Activated B cell treated with CpG ODN at 0.5 μM for 24 hours (primary cell): Measurements from ENCODE around the gene CIT. TPM values are rescaled to one million over a fixed set of nuclear protein-coding genes. Genes with fewer than 3 reads are reported as not detected.

ENCODE experiments used
- ATAC-seq: fragments of 200-7000 bp; cut with Tn5 transposase; one replicate; pipeline ENCODE4 v1.10.0; 2021; ENCODE audit warnings: low read depth, mild to moderate bottlenecking, moderate library complexity
- CTCF ChIA-PET: fragments of 350-600 bp; sonication (Branson Sonifier 250); formaldehyde crosslinking; loops from one replicate; lab custom pipeline; 2021; ENCODE audit warnings: antibody characterized with exemption; lab: Charles Lee
- POLR2A ChIA-PET: fragments of 350-600 bp; sonication (Branson Sonifier 250); formaldehyde crosslinking; loops from one replicate; lab custom pipeline; 2021; ENCODE audit warnings: antibody characterized with exemption; lab: Charles Lee
- DNase-seq: peaks from one replicate; pipeline ENCODE4 v3.0.0; 2022
- H3K27ac Mint-ChIP-seq: one replicate; pipeline ENCODE4 v1.8.0; 2020; ENCODE audit warnings: mixed read lengths
- H3K27me3 Mint-ChIP-seq: one replicate; pipeline ENCODE4 v1.8.0; 2021; ENCODE audit warnings: mixed read lengths
- H3K36me3 Mint-ChIP-seq: one replicate; pipeline ENCODE4 v1.8.0; 2021; ENCODE audit warnings: low read depth, mixed read lengths
- H3K4me1 Mint-ChIP-seq: one replicate; pipeline ENCODE4 v1.8.0; 2021; ENCODE audit warnings: mixed read lengths
- H3K4me3 Mint-ChIP-seq: one replicate; pipeline ENCODE4 v1.8.0; 2020; ENCODE audit warnings: mild to moderate bottlenecking, mixed read lengths
- H3K9me3 Mint-ChIP-seq: one replicate; pipeline ENCODE4 v1.8.0; 2020; ENCODE audit warnings: mixed read lengths
- CTCF ChIP-seq: fragments of 200-600 bp; IDR thresholded peaks from one replicate; pipeline ENCODE4 v1.8.0; 2022; ENCODE audit warnings: antibody characterized with exemption, mild to moderate bottlenecking
- intact Hi-C: fragments of 100-400 bp; cut with micrococcal nuclease; formaldehyde crosslinking; loops from one replicate; pipeline ENCODE4 v1.15.1; 2024
- total RNA-seq: library from RNA; stranded (reverse); gene quantifications from 2 replicates; pipeline ENCODE4 v1.2.3, GENCODE V29; 2022

The CIT gene
- total RNA-seq, 1 donor from 2014 or later: 6.1 TPM

- intact Hi-C loops: no loop called here
- POLR2A ChIA-PET: no interaction called here
- Mint-ChIP-seq H3K27me3 (peaks cover 9% of the 10 kb centered on the region), H3K27ac (no peak overlapping the region), H3K9me3 (no peaks in the 10 kb centered on the region), H3K4me3 (no peak overlapping the region), H3K36me3 (no peaks in the 10 kb centered on the region), H3K4me1 (no peaks in the 10 kb centered on the region)
- no peak for DNase-seq
- no peak for ATAC-seq
- no peak for TF ChIP-seq CTCF
- CTCF ChIA-PET: no interaction called here
Measured at GRCh38 chr12:119914666-119915065, 37.5 kb upstream of the CIT start.

- intact Hi-C loops: no loop called here
Measured at GRCh38 chr12:119913536-119914330, 36.6 kb upstream of the CIT start.

GRCh38 chr12:119911182-119911581, 34.1 kb upstream of the CIT start:
- Mint-ChIP-seq H3K4me3 (no peak overlapping the region), H3K27me3 (peaks cover 5% of the 10 kb centered on the region), H3K9me3 (no peaks in the 10 kb centered on the region), H3K36me3 (no peaks in the 10 kb centered on the region), H3K27ac (no peak overlapping the region), H3K4me1 (no peaks in the 10 kb centered on the region)
- DNase-seq (no peak), ATAC-seq (no peak)
- POLR2A ChIA-PET: no interaction called here
- intact Hi-C loops: no loop called here
- CTCF ChIA-PET: no interaction called here
- no peak for TF ChIP-seq CTCF

More at GRCh38 chr12:119913536-119914330, 36.6 kb upstream of the CIT start:
- CTCF ChIA-PET: interaction anchor here (1.0 to 1.2 kb wide), 2 partner anchors 10 to 165 kb away, joined by 3 to 4 read pairs; no protein-coding TSS in a partner anchor
- no peaks in the 10 kb centered on the region for H3K4me1 Mint-ChIP-seq
- H3K27me3 Mint-ChIP-seq: peaks cover 9% of the 10 kb centered on the region
- no peaks in the 10 kb centered on the region for H3K9me3 Mint-ChIP-seq
- DNase-seq (no peak), ATAC-seq (no peak)
- no peak for TF ChIP-seq CTCF
- no peak overlapping the region for H3K4me3 Mint-ChIP-seq
- no peak overlapping the region for H3K27ac Mint-ChIP-seq
- POLR2A ChIA-PET: no interaction called here
- no peaks in the 10 kb centered on the region for H3K36me3 Mint-ChIP-seq

GRCh38 chr12:119910586-119910985, 33.5 kb upstream of the CIT start:
- no peak overlapping the region for H3K4me3 Mint-ChIP-seq
- intact Hi-C loops: no loop called here
- no peak for ATAC-seq
- no peaks in the 10 kb centered on the region for H3K4me1 Mint-ChIP-seq
- ChIA-PET POLR2A (no interaction called here), CTCF (no interaction called here)
- no peaks in the 10 kb centered on the region for H3K36me3 Mint-ChIP-seq
- DNase-seq: no peak
- no peaks in the 10 kb centered on the region for H3K9me3 Mint-ChIP-seq
- H3K27me3 Mint-ChIP-seq: peaks cover 5% of the 10 kb centered on the region
- no peak for TF ChIP-seq CTCF
- H3K27ac Mint-ChIP-seq: no peak overlapping the region

- ChIA-PET CTCF (interaction anchor here (1.4 to 1.9 kb wide), 2 partner anchors 244 to 458 kb away, joined by 5 to 7 read pairs; no protein-coding TSS in a partner anchor), POLR2A (no interaction called here)
- H3K4me3 Mint-ChIP-seq: no peak overlapping the region
- DNase-seq (peak; percentile 27), ATAC-seq (peak; percentile 82)
- H3K36me3 Mint-ChIP-seq: no peaks in the 10 kb centered on the region
- no peaks in the 10 kb centered on the region for H3K27me3 Mint-ChIP-seq
- no peak overlapping the region for H3K27ac Mint-ChIP-seq
- H3K4me1 Mint-ChIP-seq: peaks cover 4% of the 10 kb centered on the region
- intact Hi-C loops: loop anchor here (1.0 to 2.0 kb wide), 2 partner anchors 25 to 243 kb away; partner anchors contain the start of gene CIT
- H3K9me3 Mint-ChIP-seq: no peaks in the 10 kb centered on the region
- no peak for TF ChIP-seq CTCF
Measured at GRCh38 chr12:119902084-119902509, 25.0 kb upstream of the CIT start.
